Activated CD8-positive, alpha-beta memory T cell treated with anti-CD3 and anti-CD28 coated beads, Interleukin-2, amount 50 U/mL, for 1 hour (primary cell): ENCODE results near the gene DENND6A.
"Not testable (repeated sequence)": the region's sequence is repeated elsewhere in the genome, so short reads cannot be mapped to it uniquely, and the experiment has no call there.

Experiments used
- DNase-seq: peaks from one replicate; pipeline ENCODE4 v3.0.0-alpha.2; 2020; ENCODE audit errors: extremely low read depth

DENND6A gene, protein sequence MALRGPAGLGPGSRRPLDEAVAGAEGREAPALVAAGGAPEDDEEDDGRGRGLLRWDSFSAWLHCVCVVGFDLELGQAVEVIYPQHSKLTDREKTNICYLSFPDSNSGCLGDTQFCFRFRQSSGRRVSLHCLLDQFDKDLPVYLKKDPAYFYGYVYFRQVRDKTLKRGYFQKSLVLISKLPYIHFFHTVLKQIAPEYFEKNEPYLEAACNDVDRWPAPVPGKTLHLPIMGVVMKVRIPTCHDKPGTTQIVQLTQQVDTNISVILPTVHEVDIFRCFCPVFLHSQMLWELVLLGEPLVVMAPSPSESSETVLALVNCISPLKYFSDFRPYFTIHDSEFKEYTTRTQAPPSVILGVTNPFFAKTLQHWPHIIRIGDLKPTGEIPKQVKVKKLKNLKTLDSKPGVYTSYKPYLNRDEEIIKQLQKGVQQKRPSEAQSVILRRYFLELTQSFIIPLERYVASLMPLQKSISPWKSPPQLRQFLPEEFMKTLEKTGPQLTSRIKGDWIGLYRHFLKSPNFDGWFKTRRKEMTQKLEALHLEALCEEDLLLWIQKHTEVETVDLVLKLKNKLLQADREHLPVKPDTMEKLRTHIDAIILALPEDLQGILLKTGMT

GRCh38 chr3:57692396-57693147 lies at the start of gene DENND6A:
Gene DENND6A (minus strand): TSS chr3:57693077. CDS start chr3:57693018, 59 bp downstream.
- peak; percentile 36 for DNase-seq

DNA sequence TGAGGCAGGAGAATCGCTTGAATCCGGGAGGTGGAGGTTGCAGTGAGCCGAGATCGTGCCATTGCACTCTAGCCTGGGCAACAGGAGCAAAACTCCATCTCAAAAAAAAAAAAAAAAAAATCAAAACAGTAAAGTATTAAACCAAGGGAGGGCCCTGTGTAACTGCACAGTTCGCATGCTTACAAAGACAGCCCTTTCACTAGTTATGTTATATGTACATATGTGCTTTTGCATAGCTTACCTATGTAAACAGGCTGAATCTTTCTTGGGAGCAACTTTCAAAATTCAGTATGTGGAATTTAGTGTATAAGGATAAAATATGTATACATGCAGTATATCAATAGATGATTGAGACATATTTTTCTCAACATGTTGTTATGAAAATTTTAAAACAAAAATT lies 47.1 kb upstream of the DENND6A start:
- no peak for DNase-seq

- no peak for DNase-seq
Observed at GRCh38 chr3:57738391-57738790, 45.5 kb upstream of the DENND6A start.

DNA sequence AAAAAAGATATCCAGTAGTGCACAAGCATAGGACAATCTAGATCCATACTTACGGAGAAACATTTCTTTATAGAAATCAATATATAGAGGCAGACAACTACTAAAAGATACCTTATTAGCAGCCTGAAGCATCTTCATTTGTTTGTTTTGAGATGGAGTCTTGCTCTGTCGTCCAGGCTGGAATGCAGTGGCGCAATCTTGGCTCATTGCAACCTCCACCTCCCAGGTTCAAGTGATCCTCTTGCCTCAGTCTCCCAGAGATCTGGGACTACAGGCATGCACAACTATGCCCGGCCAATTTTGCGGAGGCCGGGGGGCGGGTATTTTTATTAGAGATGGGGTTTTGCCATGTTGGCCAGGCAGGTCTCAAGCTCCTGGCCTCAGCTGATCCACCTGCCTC lies 45.0 kb upstream of the DENND6A start:
- no peak for DNase-seq

GRCh38 chr3:57735405-57735804 lies 42.5 kb upstream of the DENND6A start:
- no peak for DNase-seq

DNA sequence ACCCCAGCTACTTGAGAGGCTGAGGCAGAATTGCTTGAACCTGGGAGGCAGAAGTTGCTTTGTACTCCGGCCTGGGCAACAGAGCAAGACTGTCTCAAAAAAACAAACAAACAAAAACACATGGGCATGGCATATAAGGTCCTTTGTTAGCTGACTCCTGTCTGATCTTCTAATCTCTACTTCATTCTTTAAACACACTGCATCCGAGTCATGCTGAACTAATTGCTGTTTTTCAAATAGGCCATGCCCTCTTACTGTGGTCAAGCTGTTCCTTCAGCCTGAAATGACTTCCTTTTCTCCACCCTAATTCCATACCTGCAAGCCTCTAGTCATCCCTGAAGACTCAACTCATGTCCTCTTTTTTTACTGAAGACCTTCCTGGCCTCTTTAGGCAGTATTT lies 40.9 kb upstream of the DENND6A start:
- DNase-seq, result no peak

- DNase-seq, result no peak
Observed at GRCh38 chr3:57731311-57731710, 38.4 kb upstream of the DENND6A start.

DNA sequence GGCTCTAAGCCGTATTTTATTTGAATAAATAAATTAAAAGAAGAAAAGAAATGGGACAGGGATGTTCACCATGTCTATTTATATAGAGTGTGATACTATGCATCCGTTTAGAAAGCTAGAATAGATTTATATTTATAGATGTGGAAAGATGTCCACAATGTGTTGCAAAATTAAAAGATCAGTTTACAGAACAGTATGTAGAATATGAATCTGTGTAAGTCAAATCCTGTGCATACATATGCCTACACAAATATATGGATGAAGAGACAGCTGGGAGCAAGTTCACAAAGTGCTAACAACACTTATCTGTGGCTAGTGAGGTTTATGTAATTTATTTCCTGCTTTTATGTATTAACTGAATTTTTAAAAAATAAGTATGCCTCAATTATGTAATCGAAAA lies 37.8 kb upstream of the DENND6A start:
- DNase-seq, result no peak

DNA sequence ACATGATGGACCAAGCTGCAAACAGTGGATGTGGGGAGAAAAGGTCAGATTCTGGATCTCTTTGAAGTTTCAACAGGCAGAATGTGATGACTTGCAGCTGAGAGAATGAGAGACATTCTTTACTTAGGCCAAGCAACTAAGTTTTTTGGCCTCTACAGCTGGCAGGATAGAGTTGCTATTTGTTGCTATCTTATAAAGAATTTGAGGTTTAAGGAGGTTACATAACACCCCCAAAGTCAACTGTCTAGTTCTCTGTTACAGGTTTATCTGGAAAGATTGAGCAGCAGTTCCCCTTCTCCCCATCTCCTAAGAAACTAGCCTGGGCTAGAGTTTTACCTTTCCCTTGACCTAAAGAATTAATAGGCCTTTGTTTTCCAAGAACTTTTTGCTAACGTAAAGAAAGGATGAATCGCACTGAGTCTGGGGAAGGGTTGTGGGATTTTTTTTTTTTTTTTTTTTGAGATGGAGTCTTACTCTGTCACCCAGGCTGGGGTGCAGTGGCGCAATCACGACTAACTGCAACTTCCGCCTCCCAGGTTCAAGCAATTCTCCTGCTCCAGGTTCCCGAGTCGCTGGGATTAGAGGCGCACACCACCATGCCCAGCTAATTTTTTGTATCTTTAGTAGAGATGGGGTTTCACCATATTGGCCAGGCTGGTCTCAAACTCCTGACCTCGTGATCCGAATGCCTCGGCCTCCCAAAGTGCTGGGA lies 36.6 kb upstream of the DENND6A start:
- DNase-seq, result no peak

DNA sequence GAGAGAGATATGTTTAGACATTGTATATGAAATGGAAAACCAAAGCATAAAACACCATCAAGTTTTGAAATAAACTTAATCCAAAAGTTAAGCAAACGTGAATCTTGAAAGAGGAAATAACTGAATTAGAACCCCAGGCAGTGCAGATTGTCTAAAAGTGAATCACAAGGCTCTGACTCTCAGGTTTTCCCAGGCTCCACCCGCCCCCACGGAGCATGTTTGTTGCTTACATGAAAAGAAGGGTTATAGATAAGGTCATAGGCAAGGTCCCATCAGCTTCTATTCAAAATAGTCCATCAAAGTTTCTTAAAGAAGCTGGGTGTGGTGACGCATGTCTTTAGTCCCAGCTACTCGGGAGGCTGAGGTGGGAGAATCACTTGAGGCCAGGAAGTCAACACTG lies 34.2 kb upstream of the DENND6A start:
- no peak for DNase-seq

DNA sequence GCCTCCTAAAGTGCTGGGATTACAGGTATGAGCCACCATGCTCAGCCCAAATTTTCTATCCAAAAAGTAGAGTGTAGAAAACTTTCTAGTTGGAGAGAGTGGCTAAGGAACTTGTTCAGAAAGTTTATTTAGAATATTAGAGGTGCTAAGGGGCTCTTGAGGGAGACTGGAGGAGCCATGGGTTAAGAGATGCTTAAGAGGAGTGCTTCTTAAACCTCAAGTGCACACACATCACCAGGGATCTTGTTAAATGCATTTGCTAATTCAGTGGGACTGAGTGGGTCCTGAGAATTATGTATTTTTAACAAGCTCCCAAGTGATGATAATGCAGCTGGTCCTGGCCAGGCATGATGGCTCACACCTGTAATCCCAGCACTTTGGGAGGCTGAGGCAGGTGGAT lies 33.5 kb upstream of the DENND6A start:
- DNase-seq, result no peak

DNA sequence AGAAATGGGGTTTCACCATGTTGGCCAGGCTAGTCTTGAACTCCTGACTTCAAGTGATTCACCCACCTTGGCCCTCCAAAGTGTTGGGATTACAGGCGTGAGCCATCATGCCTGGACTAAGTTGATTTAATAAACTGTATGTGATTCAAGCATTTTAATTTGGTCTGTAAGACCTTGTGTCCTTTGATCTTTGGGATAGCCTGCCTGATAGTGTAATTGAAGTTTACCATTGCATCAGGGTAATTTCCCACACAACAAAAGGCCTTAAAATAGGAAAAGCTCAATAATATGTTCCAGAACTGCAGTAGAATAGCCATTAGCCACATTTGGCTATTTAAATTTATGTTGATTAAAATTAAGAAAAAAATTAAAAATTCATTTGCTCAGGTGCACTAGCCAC lies 25.2 kb upstream of the DENND6A start:
- no peak for DNase-seq

DNA sequence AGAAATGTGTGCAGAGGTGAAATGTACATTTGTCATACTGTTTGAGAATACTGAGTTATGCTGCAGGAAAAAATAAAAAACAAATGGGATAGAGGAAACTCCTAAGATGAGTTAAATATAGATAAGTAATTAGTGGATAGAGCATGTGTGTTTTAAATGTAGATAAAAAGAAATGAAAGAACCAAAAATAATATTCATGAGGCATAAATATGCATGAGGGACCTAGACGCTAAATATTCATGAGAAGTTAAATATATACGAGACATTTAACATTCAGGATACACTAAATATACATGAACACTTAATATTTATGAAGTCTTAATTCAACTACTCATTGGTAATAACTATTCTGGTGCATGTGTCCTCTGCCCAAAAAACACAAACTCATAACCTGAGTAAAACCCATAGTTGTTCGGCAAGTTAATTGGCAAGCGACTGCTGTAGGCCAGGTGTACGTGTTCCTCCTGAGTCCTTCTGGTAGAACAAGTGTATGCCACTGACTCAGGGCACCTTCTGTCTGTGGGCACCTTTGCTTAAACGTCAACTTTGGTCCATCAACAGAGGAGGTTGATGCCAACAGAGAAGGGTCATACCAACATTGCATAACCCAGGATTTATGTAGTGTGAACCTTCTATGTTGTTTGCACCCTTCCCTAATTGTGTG lies 24.5 kb upstream of the DENND6A start:
- no peak for DNase-seq

GRCh38 chr3:57715686-57716085 lies 22.8 kb upstream of the DENND6A start:
- no peak for DNase-seq

- DNase-seq, result no peak
Observed at GRCh38 chr3:57709559-57709958, 16.7 kb upstream of the DENND6A start.

- no peak for DNase-seq
Observed at GRCh38 chr3:57709031-57709430, 16.2 kb upstream of the DENND6A start.

GRCh38 chr3:57706462-57706861 lies 13.6 kb upstream of the DENND6A start:
- no peak for DNase-seq

GRCh38 chr3:57705351-57705750 lies 12.5 kb upstream of the DENND6A start:
- DNase-seq, result not testable (repeated sequence)

GRCh38 chr3:57701781-57702180 lies 8.9 kb upstream of the DENND6A start:
- DNase-seq, result no peak

GRCh38 chr3:57700737-57701136 lies 7.9 kb upstream of the DENND6A start:
- no peak for DNase-seq

GRCh38 chr3:57699591-57699990 lies 6.7 kb upstream of the DENND6A start:
- DNase-seq, result no peak
